Neural cell (in vitro differentiated cells): ENCODE data around the gene ATP4B. TPM values are rescaled to one million over a fixed set of nuclear protein-coding genes. Genes with fewer than 3 reads are reported as not detected.

ENCODE experiments used
- H2AFZ ChIP-seq: fragments of 200-600, 300-800 bp; sonication (generic), shearing (Covaris generic); 2 replicates; pipeline ENCODE4 v1.6.0; 2014; ENCODE audit warnings: low read depth, mild to moderate bottlenecking, antibody characterized with exemption, low read length, moderate library complexity
- H3F3A ChIP-seq: fragments of 200-600 bp; shearing (Covaris generic); 2 replicates; pipeline ENCODE4 v1.6.1; 2016; ENCODE audit warnings: mild to moderate bottlenecking, moderate library complexity, mixed read lengths, antibody characterized with exemption, low read length; ENCODE audit not compliant: insufficient read depth, poor library complexity, severe bottlenecking
- H3K27ac ChIP-seq: fragments of 200-600, 300-800 bp; sonication (generic), shearing (Covaris generic); 2 replicates; pipeline ENCODE4 v1.5.1; 2014; ENCODE audit warnings: mild to moderate bottlenecking, low read length, moderate library complexity
- H3K27me3 ChIP-seq: fragments of 300-800, 200-600 bp; sonication (generic), shearing (Covaris generic); 2 replicates; pipeline ENCODE4 v1.6.0; 2014; ENCODE audit warnings: mild to moderate bottlenecking, low read depth, low read length, moderate library complexity; ENCODE audit not compliant: insufficient read depth
- H3K36me3 ChIP-seq: fragments of 300-800, 200-600 bp; sonication (generic), shearing (Covaris generic); 2 replicates; pipeline ENCODE4 v1.5.1; 2014; ENCODE audit warnings: mild to moderate bottlenecking, antibody characterized with exemption, low read length, moderate library complexity; ENCODE audit not compliant: insufficient read depth
- H3K4me2 ChIP-seq: fragments of 300-800, 200-600 bp; sonication (generic), shearing (Covaris generic); 2 replicates; pipeline ENCODE4 v1.6.0; 2014; ENCODE audit warnings: mild to moderate bottlenecking, low read length
- H3K4me3 ChIP-seq: fragments of 300-800, 200-600 bp; sonication (generic), shearing (Covaris generic); 2 replicates; pipeline ENCODE4 v1.5.1; 2014; ENCODE audit warnings: mild to moderate bottlenecking, low read length, moderate library complexity
- H3K79me2 ChIP-seq: fragments of 200-600 bp; shearing (Covaris generic); replicated peaks from 2 replicates; pipeline ENCODE4 v1.6.0; 2014; ENCODE audit warnings: mild to moderate bottlenecking, low read length, moderate library complexity; ENCODE audit not compliant: insufficient read depth
- H3K9ac ChIP-seq: fragments of 300-800, 200-600 bp; sonication (generic), shearing (Covaris generic); 2 replicates; pipeline ENCODE4 v1.6.1; 2016; ENCODE audit warnings: mild to moderate bottlenecking, low read length, mixed read lengths
- H3K9me2 ChIP-seq: fragments of 200-600 bp; shearing (Covaris generic); 2 replicates; pipeline ENCODE4 v1.6.1; 2016; ENCODE audit warnings: mild to moderate bottlenecking, low read length, mixed read lengths; ENCODE audit not compliant: insufficient read depth
- H3K9me3 ChIP-seq: fragments of 200-600, 300-800 bp; sonication (generic), shearing (Covaris generic); 2 replicates; pipeline ENCODE4 v1.6.1; 2016; ENCODE audit warnings: mild to moderate bottlenecking, mixed run types, low read length, moderate library complexity, mixed read lengths
- H4K20me1 ChIP-seq: fragments of 200-600 bp; shearing (Covaris generic); 2 replicates; pipeline ENCODE4 v1.6.1; 2016; ENCODE audit warnings: mild to moderate bottlenecking, mixed run types; ENCODE audit not compliant: insufficient read depth
- CTCF ChIP-seq: fragments of 450-650 bp; IDR thresholded peaks from 2 replicates; pipeline ENCODE4 v1.5.1; 2014; ENCODE audit warnings: antibody characterized with exemption, mild to moderate bottlenecking, moderate library complexity; ENCODE audit not compliant: poor library complexity, severe bottlenecking
- EP300 ChIP-seq: fragments of 450-650 bp; conservative IDR thresholded peaks from 2 replicates; pipeline ENCODE4 v1.6.1; 2014; ENCODE audit warnings: antibody characterized with exemption, mild to moderate bottlenecking, moderate library complexity; ENCODE audit not compliant: poor library complexity, severe bottlenecking
- EZH2 ChIP-seq: fragments of 200-600, 300-800 bp; shearing (Covaris generic), sonication (generic); IDR thresholded peaks from 2 replicates; pipeline ENCODE4 v1.6.1; 2014; ENCODE audit warnings: antibody characterized with exemption, low read length, borderline replicate concordance, mild to moderate bottlenecking; ENCODE audit not compliant: insufficient read depth, poor library complexity, severe bottlenecking
- MXI1 ChIP-seq: fragments of 450-650 bp; conservative IDR thresholded peaks from 2 replicates; pipeline ENCODE4 v1.6.1; 2014; ENCODE audit warnings: antibody characterized with exemption, mild to moderate bottlenecking; ENCODE audit not compliant: poor library complexity, severe bottlenecking
- POLR2AphosphoS5 ChIP-seq: IDR thresholded peaks from 2 replicates; pipeline ENCODE4 v1.6.1; 2012
- RAD21 ChIP-seq: fragments of 450-650 bp; conservative IDR thresholded peaks from 2 replicates; pipeline ENCODE4 v1.6.1; 2014; ENCODE audit warnings: antibody characterized with exemption, mild to moderate bottlenecking, moderate library complexity
- REST ChIP-seq: IDR thresholded peaks from 2 replicates; pipeline ENCODE4 v1.6.1; 2012; ENCODE audit warnings: borderline replicate concordance
- SMC3 ChIP-seq: fragments of 450-650 bp; conservative IDR thresholded peaks from 2 replicates; pipeline ENCODE4 v1.6.1; 2014; ENCODE audit warnings: antibody characterized with exemption, mild to moderate bottlenecking, moderate library complexity; ENCODE audit not compliant: poor library complexity
- TAF1 ChIP-seq: IDR thresholded peaks from 2 replicates; pipeline ENCODE4 v1.6.1; 2012; ENCODE audit warnings: low read depth
- polyA plus RNA-seq: library from polyadenylated mRNA; depleted of rRNA; stranded (reverse); fragments of >200 nt; gene quantifications from 2 replicates; pipeline ENCODE4 v1.2.3, GENCODE V29; 2014

ATP4B gene
- polyA plus RNA-seq, 1 donor from 2014 or later, result not detected

GRCh38 chr13:113641426-113641825 is 16.6 kb downstream of the ATP4B start:
- Histone ChIP-seq H2AFZ (no peak overlapping the region), H3K4me2 (no peak overlapping the region), H3F3A (no peaks in the 10 kb centered on the region), H3K9me3 (no peaks in the 10 kb centered on the region), H3K27ac (no peak overlapping the region), H3K4me3 (no peak overlapping the region), H4K20me1 (no peaks in the 10 kb centered on the region), H3K27me3 (no peaks in the 10 kb centered on the region), H3K9me2 (no peaks in the 10 kb centered on the region), H3K36me3 (peaks cover 17% of the 10 kb centered on the region), H3K9ac (no peak overlapping the region), H3K79me2 (no peaks in the 10 kb centered on the region)
- TF ChIP-seq RAD21, result no peak
- no peak for TF ChIP-seq CTCF
- TF ChIP-seq REST, result no peak
- TF ChIP-seq EP300, result no peak
- TF ChIP-seq POLR2AphosphoS5, result no peak
- TF ChIP-seq EZH2, result no peak

- Histone ChIP-seq H3K9me3 (no peaks in the 10 kb centered on the region), H3K4me2 (no peak overlapping the region), H3K9me2 (no peaks in the 10 kb centered on the region), H4K20me1 (no peaks in the 10 kb centered on the region), H3F3A (no peaks in the 10 kb centered on the region), H3K27ac (no peak overlapping the region), H3K36me3 (peaks cover 18% of the 10 kb centered on the region), H2AFZ (no peak overlapping the region), H3K4me3 (no peak overlapping the region), H3K9ac (no peak overlapping the region), H3K27me3 (no peaks in the 10 kb centered on the region), H3K79me2 (no peaks in the 10 kb centered on the region)
- TF ChIP-seq EP300, result no peak
- no peak for TF ChIP-seq EZH2
- TF ChIP-seq CTCF, result no peak
- TF ChIP-seq TAF1, result no peak
- TF ChIP-seq RAD21, result no peak
- TF ChIP-seq POLR2AphosphoS5, result no peak
- no peak for TF ChIP-seq REST
- TF ChIP-seq SMC3, result no peak
- TF ChIP-seq MXI1, result no peak
Observed at GRCh38 chr13:113639616-113640262, 18.3 kb downstream of the ATP4B start.
